Stimulated activated naive B cell treated with anti-CD40 and anti-IgM and Interleukin-4, amounts not matched to agents 10 μg/mL and 1 μg/mL and 100 μg/mL, for 72 hours (primary cell): ENCODE measurements around the gene MYOC.
A peak's percentile ranks its signal among the peaks of the same experiment; 100 is the strongest.
"Not testable (repeated sequence)": the region's sequence is repeated elsewhere in the genome, so short reads cannot be mapped to it uniquely, and the experiment has no call there.

ENCODE experiments used
- ATAC-seq, 2 donors: fragments of 150-1000 bp; cut with Tn5 transposase; replicated peaks; 2 replicates each; pipeline ENCODE4 v1.10.0; 2021; ENCODE audit warnings: moderate library complexity in 1 of 2
- DNase-seq: peaks from one replicate; pipeline ENCODE4 v3.0.0; 2021
- H3K27ac Mint-ChIP-seq: one replicate; pipeline ENCODE4 v1.8.0; 2022; ENCODE audit warnings: mild to moderate bottlenecking, mixed read lengths
- H3K27me3 Mint-ChIP-seq, 2 donors: one replicate each; pipeline ENCODE4 v1.8.0; 2022; ENCODE audit warnings: mixed read lengths in 2 of 2
- H3K36me3 Mint-ChIP-seq, 2 donors: one replicate each; pipeline ENCODE4 v1.8.0; 2022; ENCODE audit warnings: mixed read lengths in 2 of 2, mild to moderate bottlenecking in 1 of 2
- H3K4me1 Mint-ChIP-seq, 2 donors: one replicate each; pipeline ENCODE4 v1.8.0; 2022; ENCODE audit warnings: mixed read lengths in 2 of 2, mild to moderate bottlenecking in 1 of 2
- H3K4me3 Mint-ChIP-seq, 2 donors: one replicate each; pipeline ENCODE4 v1.8.0; 2022; ENCODE audit warnings: mild to moderate bottlenecking in 2 of 2, mixed read lengths in 2 of 2, moderate library complexity in 1 of 2
- H3K9me3 Mint-ChIP-seq, 2 donors: one replicate each; pipeline ENCODE4 v1.8.0; 2022; ENCODE audit warnings: mixed read lengths in 2 of 2, mild to moderate bottlenecking in 1 of 2

The MYOC gene

DNA sequence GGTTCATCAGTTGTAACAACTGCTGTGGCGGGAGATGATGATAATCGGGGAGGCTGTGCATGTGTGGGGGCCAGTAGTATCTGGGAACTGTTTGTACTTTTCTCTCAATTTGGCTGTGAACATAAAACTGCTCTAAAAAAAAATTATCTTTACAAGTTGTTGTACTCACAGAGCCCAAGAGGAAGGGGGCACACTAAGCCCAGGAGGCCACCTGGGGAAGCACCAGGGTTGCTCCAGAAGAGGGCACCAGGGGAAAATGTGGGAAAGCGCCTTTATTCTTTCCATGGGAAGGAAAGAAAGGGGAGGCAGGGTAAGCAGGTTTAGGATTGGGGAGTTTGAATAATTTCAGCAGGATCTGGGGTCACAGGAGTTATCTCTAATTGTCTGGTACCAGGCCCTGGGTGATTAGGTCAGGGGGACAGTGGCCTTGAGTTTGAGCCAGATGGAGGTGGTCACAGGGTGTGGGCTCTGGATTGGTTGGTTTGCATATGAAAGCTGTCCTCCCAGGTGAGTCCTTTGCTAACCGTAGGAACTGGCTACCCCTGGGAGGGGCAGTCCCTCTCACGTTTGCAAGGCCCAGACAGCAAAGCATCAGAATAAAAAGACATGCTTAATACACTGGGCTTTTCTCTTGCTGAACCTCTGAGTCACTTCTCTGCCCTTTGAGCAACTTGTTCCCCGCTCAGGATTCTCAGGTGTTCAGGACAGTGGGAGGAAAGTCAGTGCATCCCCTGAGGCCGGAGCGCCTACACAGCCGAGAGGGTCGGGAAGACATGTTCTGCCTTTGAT, 11.2 kb downstream of the MYOC start:
- peak in 1 of 2 donors; percentile 19 for ATAC-seq
- Mint-ChIP-seq H3K4me1 (peaks cover 0 to 8% of the 10 kb centered on the region in 2 donors), H3K9me3 (no peaks in the 10 kb centered on the region), H3K4me3 (no peak overlapping the region), H3K27me3 (peaks cover 6 to 11% of the 10 kb centered on the region in 2 donors), H3K36me3 (no peaks in the 10 kb centered on the region), H3K27ac (no peak overlapping the region)
- no peak for DNase-seq

DNA sequence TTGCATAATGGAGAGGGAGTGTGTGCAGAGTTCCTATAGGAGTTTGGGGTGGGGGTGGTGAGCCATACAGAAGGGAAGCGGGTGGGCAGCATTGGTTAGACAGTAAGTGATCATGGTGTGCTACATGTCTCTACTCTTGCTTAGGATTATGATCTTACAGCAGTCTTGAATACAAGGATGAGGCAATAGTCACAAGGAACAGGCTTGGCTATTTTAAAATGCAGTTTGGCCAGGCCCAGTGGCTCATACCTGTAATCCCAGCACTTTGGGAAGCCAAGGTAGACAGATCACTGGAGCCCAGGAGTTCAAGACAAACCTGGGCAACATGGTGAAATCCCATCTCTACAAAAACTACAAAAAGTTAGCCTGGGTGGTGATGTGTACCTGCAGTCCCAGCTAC, 12.3 kb downstream of the MYOC start:
- ATAC-seq = no peak
- Mint-ChIP-seq H3K4me3 (no peak overlapping the region), H3K4me1 (peaks cover 0 to 5% of the 10 kb centered on the region in 2 donors), H3K9me3 (no peaks in the 10 kb centered on the region), H3K27ac (no peak overlapping the region), H3K27me3 (peaks cover 6% of the 10 kb centered on the region in 2 donors), H3K36me3 (no peaks in the 10 kb centered on the region)
- DNase-seq = no peak

DNA sequence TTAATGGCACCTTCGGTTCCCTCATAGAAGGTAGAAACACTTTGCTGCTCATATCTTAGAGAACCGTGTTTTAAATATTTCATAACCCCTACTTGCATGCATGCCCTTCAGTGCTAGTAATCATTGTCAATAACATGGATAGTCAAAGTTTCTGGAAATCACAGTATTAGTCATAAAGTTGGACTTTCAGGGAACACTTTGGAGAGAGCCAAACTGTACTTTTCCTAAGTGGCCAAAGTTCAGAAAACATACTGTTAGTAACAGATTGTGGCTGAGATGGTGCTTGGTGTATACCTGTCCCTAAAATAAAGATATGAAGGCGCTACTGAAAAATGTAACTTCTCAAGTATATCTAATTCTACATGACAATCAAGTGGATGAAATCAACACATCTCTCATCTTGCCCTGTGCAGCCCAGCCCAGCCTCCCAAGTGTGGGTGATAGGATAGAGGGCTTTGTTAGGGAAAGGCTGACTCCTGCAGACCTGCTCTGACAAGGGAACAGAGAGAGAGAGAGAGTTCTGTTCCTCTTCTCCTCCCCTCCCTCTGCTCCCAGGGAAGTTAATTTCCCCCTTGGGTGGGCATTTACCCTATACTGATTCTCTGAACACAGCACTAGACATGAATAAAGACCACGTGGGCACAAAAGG, 14.4 kb downstream of the MYOC start:
- H3K27me3 Mint-ChIP-seq = peaks cover under 1 to 2% of the 10 kb centered on the region in 2 donors
- no peak overlapping the region for H3K27ac Mint-ChIP-seq
- no peak for ATAC-seq
- DNase-seq = no peak
- H3K4me3 Mint-ChIP-seq = no peak overlapping the region
- H3K36me3 Mint-ChIP-seq = no peaks in the 10 kb centered on the region
- H3K4me1 Mint-ChIP-seq = no peaks in the 10 kb centered on the region
- H3K9me3 Mint-ChIP-seq = no peaks in the 10 kb centered on the region

DNA sequence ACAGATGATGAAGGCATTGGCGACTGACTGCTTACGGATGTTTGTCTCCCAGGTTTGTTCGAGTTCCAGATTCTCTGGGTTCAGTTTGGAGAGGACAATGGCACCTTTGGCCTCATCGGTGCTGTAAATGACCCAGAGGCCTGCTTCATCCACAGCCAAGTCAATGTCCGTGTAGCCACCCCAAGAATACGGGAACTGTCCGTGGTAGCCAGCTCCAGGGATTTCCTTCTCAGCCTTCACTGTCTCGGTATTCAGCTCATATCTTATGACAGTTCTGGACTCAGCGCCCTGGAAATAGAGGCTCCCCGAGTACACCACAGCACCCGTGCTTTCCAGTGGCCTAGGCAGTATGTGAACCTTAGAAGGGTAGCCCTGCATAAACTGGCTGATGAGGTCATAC, 16.3 kb downstream of the MYOC start:
- peaks cover 0 to 8% of the 10 kb centered on the region in 2 donors for H3K27me3 Mint-ChIP-seq
- ATAC-seq (no peak), DNase-seq (no peak)
- H3K4me3 Mint-ChIP-seq = no peak overlapping the region
- no peak overlapping the region for H3K27ac Mint-ChIP-seq
- H3K36me3 Mint-ChIP-seq = no peaks in the 10 kb centered on the region
- H3K9me3 Mint-ChIP-seq = no peaks in the 10 kb centered on the region
- no peaks in the 10 kb centered on the region for H3K4me1 Mint-ChIP-seq

GRCh38 chr1:171635661-171636060, 16.8 kb downstream of the MYOC start:
- Mint-ChIP-seq H3K9me3 (no peaks in the 10 kb centered on the region), H3K27ac (no peak overlapping the region), H3K36me3 (no peaks in the 10 kb centered on the region), H3K4me1 (no peaks in the 10 kb centered on the region), H3K27me3 (peaks cover 2 to 12% of the 10 kb centered on the region in 2 donors), H3K4me3 (no peak overlapping the region)
- no peak for ATAC-seq
- DNase-seq = no peak

DNA sequence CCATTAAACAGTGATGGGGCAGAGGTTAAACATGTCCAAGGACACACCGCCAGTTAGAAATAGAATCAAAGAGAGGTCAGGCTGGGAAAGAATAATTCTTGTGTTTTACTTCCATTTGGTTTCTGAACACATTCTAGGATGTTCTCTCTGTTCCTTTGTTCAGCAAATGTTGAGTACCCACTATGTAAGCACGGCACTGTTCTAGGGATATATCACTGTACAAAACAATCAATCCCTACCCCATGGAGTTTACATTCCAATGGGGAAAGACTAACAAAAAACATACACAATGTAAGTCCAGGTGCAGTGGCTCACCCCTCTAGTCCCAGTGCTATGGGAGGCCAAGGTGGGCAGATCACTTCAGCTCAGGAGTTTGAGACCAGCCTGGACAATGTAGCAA, 24.3 kb downstream of the MYOC start:
- Mint-ChIP-seq H3K27ac (no peak overlapping the region), H3K9me3 (no peaks in the 10 kb centered on the region), H3K4me3 (no peak overlapping the region), H3K4me1 (no peaks in the 10 kb centered on the region), H3K36me3 (no peaks in the 10 kb centered on the region), H3K27me3 (peaks cover 16 to 25% of the 10 kb centered on the region in 2 donors)
- no peak for ATAC-seq
- DNase-seq = no peak

DNA sequence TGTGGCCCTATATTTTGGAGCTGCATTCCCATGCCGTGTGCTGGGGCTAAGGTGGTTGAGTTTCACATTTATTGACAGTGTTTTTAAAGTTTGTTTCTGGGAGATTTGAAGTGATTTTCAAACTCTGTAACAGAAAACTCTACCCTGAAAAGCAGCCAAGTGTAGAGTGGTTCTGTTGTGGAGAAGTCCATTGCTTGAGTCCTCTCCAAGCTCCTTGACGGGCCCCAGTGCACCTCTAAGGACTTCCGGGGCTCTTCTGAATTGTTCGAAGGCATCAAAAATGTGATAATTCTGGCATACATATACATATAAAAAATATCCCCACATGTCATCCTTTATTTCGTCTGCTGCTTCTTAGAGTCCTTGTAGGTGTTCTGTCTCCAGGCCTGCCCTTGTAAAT, 25.5 kb downstream of the MYOC start:
- Mint-ChIP-seq H3K4me1 (no peaks in the 10 kb centered on the region), H3K9me3 (no peaks in the 10 kb centered on the region), H3K36me3 (no peaks in the 10 kb centered on the region), H3K27me3 (peaks cover 16 to 21% of the 10 kb centered on the region in 2 donors), H3K4me3 (no peak overlapping the region), H3K27ac (no peak overlapping the region)
- ATAC-seq (no peak), DNase-seq (no peak)

DNA sequence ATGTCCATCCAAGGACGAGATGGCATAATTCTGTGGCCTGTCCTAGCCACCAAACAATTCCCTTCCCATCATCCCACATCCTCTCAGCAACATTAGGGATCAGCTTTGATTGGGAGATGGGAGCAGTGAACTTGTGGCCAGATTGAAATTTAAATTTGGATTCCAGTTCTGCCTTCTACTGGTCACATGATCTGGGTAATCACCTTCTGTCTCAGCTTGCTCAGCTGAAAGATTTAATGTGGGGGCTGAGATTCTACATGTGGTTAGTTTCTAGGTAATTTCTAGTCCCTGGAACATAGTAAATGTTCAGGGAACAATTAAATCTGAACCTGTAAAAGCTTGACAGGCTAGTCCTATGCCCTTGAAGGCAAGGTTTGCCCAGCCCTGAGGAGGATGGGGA, 27.3 kb downstream of the MYOC start:
- ATAC-seq = no peak
- Mint-ChIP-seq H3K36me3 (no peaks in the 10 kb centered on the region), H3K4me1 (no peaks in the 10 kb centered on the region), H3K27me3 (peaks cover 10 to 11% of the 10 kb centered on the region in 2 donors), H3K4me3 (no peak overlapping the region), H3K27ac (no peak overlapping the region), H3K9me3 (no peaks in the 10 kb centered on the region)
- DNase-seq = no peak

DNA sequence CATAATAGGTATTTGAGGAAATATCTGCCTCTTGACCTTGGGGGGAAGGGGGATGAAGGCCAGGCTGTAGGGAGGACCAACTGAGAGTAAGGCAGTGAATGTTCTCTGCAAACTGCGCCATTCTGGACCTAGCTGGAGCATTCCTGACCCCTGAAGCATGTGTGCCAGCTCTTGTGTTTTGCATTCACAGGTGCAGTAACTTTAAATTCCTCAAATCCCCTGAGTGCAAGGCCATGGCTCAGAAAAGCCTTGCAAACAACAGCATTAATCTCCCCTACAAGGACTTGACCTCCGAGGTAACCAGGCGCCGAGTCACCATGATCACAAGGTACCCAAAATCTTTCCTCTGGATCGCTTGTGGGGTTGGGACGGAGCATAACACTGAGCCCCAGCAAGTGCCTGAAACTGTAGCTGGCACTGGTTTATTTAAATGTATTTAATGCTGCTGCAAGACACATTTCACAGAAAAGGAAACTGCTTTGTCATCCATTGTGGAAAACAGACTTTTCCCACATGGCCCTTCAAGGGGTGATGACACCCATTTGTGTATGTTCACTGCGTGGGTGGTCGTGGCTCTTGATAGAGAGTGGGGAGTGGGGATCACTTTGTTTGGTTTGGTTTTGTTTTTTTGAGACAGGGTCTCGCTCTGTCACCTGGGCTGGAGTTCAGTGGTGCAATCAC, 28.7 kb downstream of the MYOC start:
- Mint-ChIP-seq H3K9me3 (no peaks in the 10 kb centered on the region), H3K27ac (no peak overlapping the region), H3K4me3 (no peak overlapping the region), H3K36me3 (no peaks in the 10 kb centered on the region), H3K27me3 (peaks cover 0 to 5% of the 10 kb centered on the region in 2 donors), H3K4me1 (no peaks in the 10 kb centered on the region)
- ATAC-seq (no peak), DNase-seq (no peak)

- Mint-ChIP-seq H3K27me3 (peaks cover 0 to 5% of the 10 kb centered on the region in 2 donors), H3K4me3 (no peak within 1 kb of the TSS)
- ATAC-seq = no peak
Observed at GRCh38 chr1:171622152-171622462, 30.4 kb downstream of the MYOC start, which contains the start of gene MYOCOS. TSS of gene MYOCOS (plus strand) at chr1:171622243. CDS start at chr1:171623884, 1,641 bp downstream.

DNA sequence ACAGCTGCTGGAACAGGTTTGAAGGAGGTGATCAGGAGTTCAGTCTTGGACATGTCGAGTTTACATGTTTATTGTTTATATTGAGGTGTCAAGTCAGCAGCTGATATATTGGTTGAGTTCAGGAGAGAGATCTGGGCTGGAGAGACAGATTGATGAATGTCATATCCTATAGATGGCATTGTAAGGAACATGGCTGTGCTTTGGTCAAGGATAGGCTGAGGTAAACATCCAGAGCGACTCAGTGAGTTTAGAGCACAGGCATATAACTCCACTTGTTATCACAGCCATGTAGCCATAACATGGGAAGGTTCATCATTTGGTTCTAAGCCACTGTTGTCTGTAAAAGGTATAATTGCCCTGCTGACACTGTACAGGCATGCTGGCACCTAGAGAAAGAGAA, 35.9 kb downstream of the MYOC start:
- no peaks in the 10 kb centered on the region for H3K27me3 Mint-ChIP-seq
- H3K4me3 Mint-ChIP-seq = no peak overlapping the region
- no peaks in the 10 kb centered on the region for H3K4me1 Mint-ChIP-seq
- no peaks in the 10 kb centered on the region for H3K36me3 Mint-ChIP-seq
- ATAC-seq (no peak), DNase-seq (no peak)
- H3K9me3 Mint-ChIP-seq = no peaks in the 10 kb centered on the region
- no peak overlapping the region for H3K27ac Mint-ChIP-seq

More at GRCh38 chr1:171622152-171622462, 30.4 kb downstream of the MYOC start, which contains the start of gene MYOCOS:
- H3K36me3 Mint-ChIP-seq = no peaks in the 10 kb centered on the region
- H3K27ac Mint-ChIP-seq = no peak within 1 kb of the TSS
- H3K4me1 Mint-ChIP-seq = no peaks in the 10 kb centered on the region
- DNase-seq = no peak
- H3K9me3 Mint-ChIP-seq = no peaks in the 10 kb centered on the region

GRCh38 chr1:171615122-171615906, 37.2 kb downstream of the MYOC start:
- not testable (repeated sequence) for H3K9me3 Mint-ChIP-seq, H3K27me3 Mint-ChIP-seq, DNase-seq, H3K36me3 Mint-ChIP-seq, H3K4me3 Mint-ChIP-seq, H3K4me1 Mint-ChIP-seq
- H3K27ac Mint-ChIP-seq = peak overlapping the region; percentile 11
- peak; percentile 35 to 36 for ATAC-seq

GRCh38 chr1:171613282-171613681, 39.2 kb downstream of the MYOC start:
- Mint-ChIP-seq H3K4me1 (peaks cover 4 to 14% of the 10 kb centered on the region in 2 donors), H3K4me3 (no peak overlapping the region), H3K9me3 (no peaks in the 10 kb centered on the region), H3K36me3 (no peaks in the 10 kb centered on the region), H3K27ac (no peak overlapping the region), H3K27me3 (no peaks in the 10 kb centered on the region)
- ATAC-seq (no peak), DNase-seq (no peak)

DNA sequence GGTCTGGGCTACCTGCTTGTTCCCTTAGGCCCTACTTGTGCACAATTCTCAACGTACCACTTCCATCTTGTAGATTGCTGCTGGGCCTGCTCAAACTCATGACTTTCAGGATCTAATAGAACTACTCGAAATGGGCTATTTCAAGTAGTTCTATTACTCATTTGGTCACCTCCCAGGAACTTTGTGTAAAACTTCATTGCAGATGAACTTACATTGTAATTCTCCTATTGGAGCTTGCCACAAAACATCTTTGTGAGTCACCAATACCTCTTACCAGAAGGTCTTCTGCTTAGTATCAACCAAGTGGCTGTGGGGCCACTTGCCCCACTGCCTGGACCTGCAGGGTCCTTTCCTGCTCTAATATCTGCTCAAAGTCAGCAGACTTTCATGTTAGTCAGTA, 41.2 kb downstream of the MYOC start:
- H3K36me3 Mint-ChIP-seq = peaks cover 0 to 5% of the 10 kb centered on the region in 2 donors
- H3K4me3 Mint-ChIP-seq = no peak overlapping the region
- H3K9me3 Mint-ChIP-seq = peaks cover 4 to 5% of the 10 kb centered on the region in 2 donors
- H3K27me3 Mint-ChIP-seq = no peaks in the 10 kb centered on the region
- ATAC-seq (no peak), DNase-seq (no peak)
- H3K27ac Mint-ChIP-seq = no peak overlapping the region
- H3K4me1 Mint-ChIP-seq = peaks cover 6 to 20% of the 10 kb centered on the region in 2 donors
